ENCODE measurements around the gene DNAJC25.

The DNAJC25 gene

DNA sequence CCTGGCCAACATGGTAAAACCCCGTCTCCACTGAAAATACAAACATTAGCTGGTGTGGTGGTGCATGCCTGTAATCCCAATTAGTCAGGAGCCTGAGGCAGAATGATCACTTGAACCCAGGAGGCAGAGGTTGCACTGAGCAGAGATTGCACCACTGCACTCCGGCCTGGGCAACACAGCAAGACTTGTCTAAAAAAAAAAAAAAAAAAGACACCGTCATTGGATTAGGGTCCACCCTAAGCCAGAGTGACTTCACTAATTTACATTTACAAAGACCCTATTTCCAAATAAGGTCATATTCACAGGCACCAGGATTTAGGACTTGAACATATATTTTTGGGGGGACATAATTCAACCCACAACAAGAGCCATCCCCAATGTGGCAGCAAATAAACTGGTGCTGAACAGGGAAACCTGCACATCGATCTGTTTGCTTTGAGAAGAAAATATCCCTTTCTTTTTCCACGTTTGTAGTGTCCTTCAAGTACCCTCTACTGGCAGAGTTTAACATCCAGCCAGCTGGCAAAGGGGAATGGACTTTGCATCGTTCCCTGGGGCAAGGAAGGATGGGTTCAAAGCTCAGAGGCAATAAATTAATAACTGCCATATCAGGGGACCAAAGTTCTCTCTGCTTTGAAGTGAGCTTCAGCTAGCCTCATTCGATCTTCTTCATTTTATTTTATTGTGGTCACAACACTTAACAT is 3.7 kb upstream of the DNAJC25 start:
- DNase-seq = no peak

- no peak for DNase-seq
These were observed 2.7 kb upstream of the DNAJC25 start for GRCh38 chr9:111628411-111628810.

DNA sequence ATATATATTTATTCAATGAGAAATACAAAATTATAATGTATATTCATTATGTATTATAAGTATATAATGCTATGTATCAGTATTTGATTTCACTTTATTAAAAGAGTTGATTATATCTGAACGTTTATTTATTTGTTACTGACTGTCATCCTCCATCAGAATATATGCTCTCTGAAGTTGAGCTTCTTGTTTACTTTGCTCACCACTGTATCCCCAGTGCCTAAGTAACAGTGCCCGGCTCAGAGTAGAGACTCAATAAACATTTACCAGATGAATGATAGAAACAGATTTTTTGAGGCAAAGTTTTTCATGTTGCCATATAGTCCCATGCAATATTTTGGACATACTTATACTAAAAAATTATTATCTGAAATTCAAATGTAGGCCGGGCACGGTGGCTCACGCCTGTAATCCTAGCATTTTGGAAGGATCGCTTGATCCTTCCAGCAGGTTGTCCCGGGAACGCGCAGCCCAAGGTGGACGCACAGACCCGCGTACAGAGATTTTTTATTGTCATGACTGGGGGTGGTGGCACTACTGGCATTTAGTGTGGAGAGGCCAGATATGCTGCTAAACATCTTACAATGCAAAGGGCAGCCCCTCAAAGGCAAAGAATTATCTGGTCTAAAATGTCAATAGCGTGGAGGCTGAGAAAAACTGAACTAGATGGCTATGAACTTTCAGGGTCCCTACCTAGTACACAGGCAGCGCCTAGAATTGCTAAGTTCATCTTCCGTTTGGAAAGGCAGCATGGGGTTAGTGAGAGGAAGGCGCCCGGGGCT is 761 bp upstream of the DNAJC25 start:
- peak in 3 of 56 donors; percentile 11 to 30 (median 29) for DNase-seq

DNA sequence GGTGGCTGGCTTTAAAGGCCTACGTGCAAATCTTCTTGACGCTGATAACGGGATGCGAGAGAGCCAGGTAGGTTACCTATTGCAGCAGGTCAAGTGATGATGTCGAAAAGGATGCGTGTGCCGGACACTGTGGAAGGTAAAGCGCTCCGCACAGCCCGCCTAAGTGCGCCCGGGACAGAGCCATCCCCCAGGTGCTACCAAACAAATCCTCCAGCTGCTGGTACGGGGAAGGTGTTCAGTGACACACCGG is 245 bp upstream of the DNAJC25 start:
- no peak for DNase-seq

DNA sequence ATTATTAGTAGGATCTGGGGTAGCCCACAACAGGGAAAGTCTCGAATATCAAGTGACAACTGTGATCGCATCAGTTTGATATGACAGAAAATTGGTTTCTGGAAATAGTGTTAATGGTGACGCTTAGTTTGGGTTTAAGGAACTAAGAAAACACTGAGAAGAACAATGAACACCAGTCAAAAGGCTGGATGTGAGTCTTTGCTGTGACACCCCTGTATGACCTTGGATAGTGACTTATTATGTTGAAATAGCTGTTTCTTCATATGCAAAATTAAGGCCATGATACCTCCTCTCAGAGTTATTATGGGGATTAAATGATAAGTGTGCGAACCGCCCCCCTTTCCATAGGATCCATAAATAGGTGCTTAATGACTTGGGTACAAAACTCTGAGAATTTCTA is 926 bp downstream of the DNAJC25 start:
- DNase-seq = no peak

DNA sequence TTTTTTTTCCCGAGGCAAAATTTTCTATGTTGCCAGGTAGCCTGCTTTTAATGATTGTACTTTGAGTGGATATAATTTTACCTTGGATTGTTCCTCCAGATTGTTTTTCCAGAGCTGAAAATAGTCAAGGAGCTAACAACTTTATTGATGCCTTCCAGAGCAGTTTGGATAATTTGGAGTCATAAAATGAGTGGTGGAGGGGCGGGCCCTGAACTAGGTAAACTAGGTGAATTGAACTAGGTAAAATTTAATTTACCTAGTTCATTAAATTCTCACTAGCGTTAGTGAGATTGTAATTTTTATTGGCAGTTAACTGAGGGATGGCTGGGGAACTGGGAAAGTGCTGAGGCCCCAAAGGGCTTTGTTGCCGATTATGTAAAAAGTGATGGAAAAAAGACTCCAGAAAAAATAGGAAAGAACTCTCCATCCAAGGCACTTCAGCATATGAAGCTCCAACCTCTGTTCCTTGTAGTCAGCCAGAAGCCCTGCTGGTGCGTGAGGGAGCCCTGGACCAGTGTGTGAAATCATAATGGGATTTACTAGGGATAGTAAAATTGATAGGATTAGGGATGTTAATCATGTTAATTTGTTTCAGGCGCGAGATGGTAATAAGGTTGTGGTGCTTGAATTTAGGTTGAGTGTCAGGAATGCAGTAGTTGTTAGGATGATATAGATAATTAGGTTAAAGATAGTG is 1.7 kb downstream of the DNAJC25 start:
- DNase-seq = no peak

- DNase-seq = no peak
These were observed 2.2 kb downstream of the DNAJC25 start for GRCh38 chr9:111633389-111633736.

GRCh38 chr9:111634860-111635259 is 3.7 kb downstream of the DNAJC25 start:
- no peak for DNase-seq

DNA sequence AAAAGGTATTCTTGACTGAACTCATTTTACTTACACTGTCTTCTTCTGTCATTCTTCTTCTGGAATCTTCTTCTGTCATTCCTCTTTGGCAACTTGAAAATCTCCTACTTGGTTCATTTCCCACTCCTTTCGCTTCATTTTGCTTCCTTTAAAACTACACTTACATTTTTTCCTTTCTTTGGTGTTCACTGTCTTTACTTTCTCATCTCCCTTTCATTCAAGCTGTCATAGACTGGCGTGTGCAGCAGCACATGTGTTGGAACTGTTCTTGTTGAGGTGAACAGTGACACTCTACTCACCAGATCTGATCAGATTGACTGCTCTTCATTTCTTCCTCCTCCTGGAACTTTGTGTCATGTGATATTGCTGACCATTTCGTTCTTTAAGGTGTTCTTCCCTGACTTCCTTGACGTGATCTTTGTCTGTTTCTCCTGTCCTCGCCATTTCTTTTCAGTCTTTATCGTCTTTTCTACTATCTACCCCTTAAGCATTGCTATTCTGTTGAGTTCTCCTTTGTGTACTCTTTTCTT is 6.4 kb downstream of the DNAJC25 start:
- DNase-seq = no peak

- no peak for DNase-seq
These were observed 13.2 kb downstream of the DNAJC25 start for GRCh38 chr9:111644195-111644772.

DNA sequence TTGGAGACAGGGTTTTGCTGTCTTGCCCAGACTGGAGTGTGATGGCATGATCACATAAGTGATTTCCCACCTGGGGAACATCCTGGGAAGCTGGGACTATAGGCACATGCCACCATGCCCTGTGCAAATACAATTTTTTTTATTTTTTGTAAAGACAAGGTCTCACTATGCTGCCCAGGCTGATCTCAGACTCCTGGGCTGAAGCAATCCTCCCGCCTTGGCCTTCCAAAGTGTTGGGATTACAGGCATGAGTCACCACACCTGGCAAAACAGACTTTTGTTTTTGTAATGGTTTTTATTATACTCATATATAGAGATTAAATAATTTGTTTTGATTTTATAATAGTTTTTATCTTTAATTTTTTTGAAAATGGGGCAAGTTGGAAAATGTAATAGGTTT is 14.7 kb downstream of the DNAJC25 start:
- no peak for DNase-seq

DNA sequence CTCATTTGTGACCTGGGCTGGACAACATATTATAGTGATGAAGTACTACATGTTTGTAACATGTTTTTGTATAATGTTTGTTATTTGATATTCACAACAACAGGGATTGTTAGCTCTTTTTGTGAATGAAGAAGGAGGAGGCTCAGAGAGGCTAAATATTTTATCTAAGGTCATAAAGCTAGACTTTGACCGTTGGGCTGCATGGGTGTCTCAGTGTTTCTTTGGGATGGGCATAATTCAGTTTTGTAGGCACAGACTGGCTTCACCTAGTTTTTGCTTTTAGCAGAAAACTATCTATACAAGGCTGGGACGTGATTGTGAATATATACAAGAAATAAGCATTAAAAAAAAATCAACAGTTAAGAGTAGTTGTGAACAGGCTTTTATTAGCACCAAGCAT is 15.3 kb downstream of the DNAJC25 start:
- DNase-seq = no peak

DNA sequence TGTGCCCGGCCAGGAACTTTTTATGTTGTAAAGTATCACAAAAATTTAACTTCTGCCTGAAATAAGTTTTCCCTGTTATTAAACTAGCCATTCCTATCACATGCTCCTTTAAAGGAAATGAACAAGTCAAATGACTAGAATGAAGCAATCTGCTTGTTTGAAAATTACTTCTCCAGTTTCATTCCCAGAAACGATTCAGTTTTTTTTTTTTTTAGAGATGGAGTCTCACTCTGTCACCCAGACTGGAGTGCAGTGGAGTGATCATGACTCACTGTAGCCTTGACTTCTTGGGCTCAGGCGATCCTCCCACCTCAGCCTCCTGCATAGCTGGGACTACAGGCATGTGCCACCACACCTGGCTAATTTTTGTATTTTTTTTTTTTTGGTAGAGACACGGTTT is 16.9 kb downstream of the DNAJC25 start:
- no peak for DNase-seq

- DNase-seq = no peak
These were observed 17.9 kb downstream of the DNAJC25 start for GRCh38 chr9:111649016-111649415.

GRCh38 chr9:111657051-111657450 is 25.9 kb downstream of the DNAJC25 start:
- no peak for DNase-seq

- no peak for DNase-seq
These were observed 27.8 kb downstream of the DNAJC25 start for GRCh38 chr9:111658943-111659342.

GRCh38 chr9:111659691-111660090 is 28.6 kb downstream of the DNAJC25 start:
- no peak for DNase-seq

GRCh38 chr9:111661150-111661801 is 30.1 kb downstream of the DNAJC25 start, which contains the start of gene GNG10:
TSS of gene GNG10 (plus strand) at chr9:111661605. CDS start at chr9:111661635, 30 bp downstream.
- peak in 47 of 56 donors; percentile 7 to 69 (median 42) for DNase-seq

DNA sequence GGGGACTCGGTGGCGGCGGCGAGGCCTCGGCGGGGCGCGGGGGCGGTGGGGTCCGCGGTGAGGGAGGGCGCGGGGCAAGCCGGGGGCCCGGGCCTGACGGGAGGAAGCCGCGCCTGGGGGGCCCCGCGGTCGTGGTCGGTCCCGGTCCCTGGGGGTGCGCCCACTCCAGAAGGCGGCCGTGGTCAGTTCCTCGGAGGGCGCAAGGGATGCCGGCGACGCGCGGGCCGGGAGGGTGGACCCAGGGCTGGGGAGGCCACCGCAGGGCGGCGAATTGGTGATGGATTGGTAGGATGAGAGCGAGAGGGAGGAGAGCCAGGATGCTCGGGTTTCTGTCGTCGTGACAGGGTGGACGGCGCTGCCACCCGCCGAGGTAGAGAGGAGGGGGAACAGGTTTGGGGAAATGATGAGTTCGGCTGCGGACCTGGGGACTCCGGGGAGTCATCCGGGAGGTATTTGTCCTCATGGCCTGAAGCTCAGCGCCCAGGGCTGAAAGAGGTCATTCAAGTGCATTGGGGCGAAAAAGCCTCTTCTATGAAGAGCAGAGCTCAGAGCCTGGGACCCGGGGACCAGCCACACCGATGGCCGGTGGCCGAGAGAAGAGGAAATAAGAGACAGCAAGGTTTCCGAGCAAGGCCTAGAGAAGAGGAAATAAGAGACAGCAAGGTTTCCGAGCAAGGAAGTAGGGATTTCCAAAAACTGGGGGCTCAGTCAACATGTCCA is 30.8 kb downstream of the DNAJC25 start:
- DNase-seq = peak in 39 of 56 donors; percentile 2 to 69 (median 34)

DNA sequence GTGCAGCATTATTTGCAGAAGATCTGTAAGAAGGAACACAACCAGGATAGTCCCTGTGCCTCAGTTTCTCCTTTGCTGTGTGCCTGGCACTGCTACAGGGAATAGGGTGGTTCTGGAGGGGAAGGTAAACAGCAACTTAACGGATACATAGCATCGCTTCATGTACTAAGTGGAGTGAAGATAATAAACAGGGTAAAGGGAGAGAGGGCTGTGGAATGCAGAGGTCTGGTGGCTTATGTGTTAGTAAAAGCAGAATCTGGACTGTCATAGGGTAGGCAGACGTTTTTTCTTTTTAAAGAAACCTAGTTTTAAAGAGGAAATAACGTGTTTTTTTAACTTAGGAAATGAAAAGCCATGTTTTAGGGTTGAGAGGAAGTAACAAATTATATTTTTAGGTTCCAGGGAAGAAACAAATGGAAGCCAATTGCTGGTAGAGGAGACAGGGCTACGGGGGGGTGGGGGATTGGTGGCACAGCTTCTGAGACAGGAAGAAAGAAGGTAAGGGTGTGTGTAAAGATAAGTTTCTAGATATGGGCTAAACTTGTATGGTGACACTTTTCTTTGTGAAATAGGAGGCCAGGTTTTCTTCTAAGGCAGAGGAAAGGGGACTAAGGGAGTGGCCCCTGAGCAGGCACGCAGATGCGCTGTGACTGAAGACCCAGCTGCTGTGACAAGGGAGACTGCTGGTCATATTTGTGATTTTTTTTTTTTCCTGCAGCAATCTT is 31.6 kb downstream of the DNAJC25 start:
- DNase-seq = peak in 1 of 56 donors; percentile 36

Measured in amygdala (tissue), 56 donors.